HEK293T (cell line): Measurements from ENCODE around the gene SLC26A1.

Source experiments
- ARNT ChIP-seq: fragments of 450-650 bp; IDR thresholded peaks from 2 replicates; pipeline ENCODE4 v1.6.1; 2017; ENCODE audit warnings: mild to moderate bottlenecking
- BHLHE40 ChIP-seq: fragments of 450-650 bp; IDR thresholded peaks from 2 replicates; pipeline ENCODE4 v1.6.1; 2016; ENCODE audit warnings: mild to moderate bottlenecking, moderate library complexity, borderline replicate concordance
- CTBP1 ChIP-seq: fragments of 450-650 bp; IDR thresholded peaks from 2 replicates; pipeline ENCODE4 v1.6.1; 2016; ENCODE audit warnings: borderline replicate concordance
- FOXA1 ChIP-seq: fragments of 450-650 bp; IDR thresholded peaks from 2 replicates; pipeline ENCODE4 v1.6.1; 2016; ENCODE audit warnings: mild to moderate bottlenecking
- SP1 ChIP-seq: fragments of 450-650 bp; IDR thresholded peaks from 2 replicates; pipeline ENCODE4 v1.6.1; 2017
- TARDBP ChIP-seq: fragments of 450-650 bp; IDR thresholded peaks from 2 replicates; pipeline ENCODE4 v1.6.1; 2016
- ZNF384 ChIP-seq: fragments of 450-650 bp; IDR thresholded peaks from 2 replicates; pipeline ENCODE4 v1.6.1; 2016

DNA sequence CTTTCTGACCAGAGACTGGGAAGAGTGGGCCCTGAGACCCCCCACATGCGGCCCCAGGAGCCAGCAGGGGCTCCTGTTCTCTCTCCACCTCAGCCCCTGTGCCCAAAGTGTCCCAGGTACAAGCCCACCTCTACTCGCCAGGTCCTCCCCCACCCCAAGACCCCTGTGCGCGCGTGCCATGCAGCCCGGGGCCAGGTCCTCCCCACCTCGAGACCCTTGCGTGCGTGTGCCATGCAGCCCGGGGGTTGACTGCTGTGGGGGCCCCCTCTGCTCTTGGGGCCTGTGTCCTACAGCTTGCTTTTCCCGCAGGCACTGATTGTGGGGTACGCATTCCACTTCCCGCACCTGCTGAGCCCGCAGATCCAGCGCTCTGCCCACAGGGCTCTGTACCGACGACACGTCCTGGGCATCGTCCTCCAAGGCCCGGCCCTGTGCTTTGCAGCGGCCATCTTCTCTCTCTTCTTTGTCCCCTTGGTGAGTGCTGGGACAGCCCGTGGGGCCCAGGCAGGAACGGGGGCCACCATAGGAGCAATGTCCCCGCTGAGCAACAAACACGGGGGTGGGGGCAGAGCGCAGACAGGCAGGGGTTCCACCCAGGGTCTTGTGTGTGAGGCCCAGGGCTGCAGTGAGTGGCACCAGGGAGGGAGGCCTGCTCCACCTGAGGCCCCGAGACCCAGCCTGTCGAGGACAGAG lies 40.2 kb downstream of the SLC26A1 start:
- no peak for TF ChIP-seq ARNT
- TF ChIP-seq TARDBP: no peak
- no peak for TF ChIP-seq CTBP1
- TF ChIP-seq BHLHE40: no peak
- TF ChIP-seq ZNF384: no peak
- no peak for TF ChIP-seq SP1
- TF ChIP-seq FOXA1: no peak
